Osteocyte (in vitro differentiated cells): ENCODE data around the gene GLIS2. TPM values are rescaled to one million over a fixed set of nuclear protein-coding genes. Genes with fewer than 3 reads are reported as not detected.

Experiments used
- DNase-seq: peaks from one replicate; pipeline ENCODE4 v3.0.0; 2021; ENCODE audit warnings: mixed read lengths; ENCODE audit not compliant: unreplicated experiment; ENCODE audit errors: extremely low spot score
- H3K27ac Mint-ChIP-seq: one replicate; pipeline ENCODE4 v1.8.0; 2021; ENCODE audit warnings: mild to moderate bottlenecking, mixed read lengths; ENCODE audit not compliant: unreplicated experiment
- H3K27me3 Mint-ChIP-seq: one replicate; pipeline ENCODE4 v1.8.0; 2021; ENCODE audit warnings: mixed read lengths; ENCODE audit not compliant: unreplicated experiment
- H3K36me3 Mint-ChIP-seq: one replicate; pipeline ENCODE4 v1.8.0; 2021; ENCODE audit warnings: mixed read lengths; ENCODE audit not compliant: unreplicated experiment
- H3K4me1 Mint-ChIP-seq: one replicate; pipeline ENCODE4 v1.8.0; 2021; ENCODE audit warnings: mixed read lengths; ENCODE audit not compliant: unreplicated experiment
- H3K4me3 Mint-ChIP-seq: one replicate; pipeline ENCODE4 v1.8.0; 2021; ENCODE audit warnings: mild to moderate bottlenecking, moderate library complexity, mixed read lengths; ENCODE audit not compliant: unreplicated experiment
- H3K9me3 Mint-ChIP-seq: one replicate; pipeline ENCODE4 v1.8.0; 2021; ENCODE audit warnings: mixed read lengths; ENCODE audit not compliant: unreplicated experiment
- CTCF ChIP-seq: fragments of 200-600 bp; sonication (generic); IDR thresholded peaks from 2 replicates; pipeline ENCODE4 v1.5.0; 2021; ENCODE audit warnings: antibody characterized with exemption, mild to moderate bottlenecking, moderate library complexity
- total RNA-seq: library from RNA; stranded (reverse); gene quantifications from 2 replicates; pipeline ENCODE4 v1.2.1, GENCODE V29; 2021

GLIS2 gene
- total RNA-seq, 1 donor from 2014 or later: 59.9 TPM

GRCh38 chr16:4323071-4323844, 7.4 kb downstream of the GLIS2 start:
- H3K36me3 Mint-ChIP-seq: no peaks in the 10 kb centered on the region
- H3K9me3 Mint-ChIP-seq: no peaks in the 10 kb centered on the region
- peak overlapping the region; percentile 70 for H3K27ac Mint-ChIP-seq
- no peak for DNase-seq
- H3K4me3 Mint-ChIP-seq: no peak overlapping the region
- peaks cover 60% of the 10 kb centered on the region for H3K4me1 Mint-ChIP-seq
- no peaks in the 10 kb centered on the region for H3K27me3 Mint-ChIP-seq
- TF ChIP-seq CTCF: no peak

DNA sequence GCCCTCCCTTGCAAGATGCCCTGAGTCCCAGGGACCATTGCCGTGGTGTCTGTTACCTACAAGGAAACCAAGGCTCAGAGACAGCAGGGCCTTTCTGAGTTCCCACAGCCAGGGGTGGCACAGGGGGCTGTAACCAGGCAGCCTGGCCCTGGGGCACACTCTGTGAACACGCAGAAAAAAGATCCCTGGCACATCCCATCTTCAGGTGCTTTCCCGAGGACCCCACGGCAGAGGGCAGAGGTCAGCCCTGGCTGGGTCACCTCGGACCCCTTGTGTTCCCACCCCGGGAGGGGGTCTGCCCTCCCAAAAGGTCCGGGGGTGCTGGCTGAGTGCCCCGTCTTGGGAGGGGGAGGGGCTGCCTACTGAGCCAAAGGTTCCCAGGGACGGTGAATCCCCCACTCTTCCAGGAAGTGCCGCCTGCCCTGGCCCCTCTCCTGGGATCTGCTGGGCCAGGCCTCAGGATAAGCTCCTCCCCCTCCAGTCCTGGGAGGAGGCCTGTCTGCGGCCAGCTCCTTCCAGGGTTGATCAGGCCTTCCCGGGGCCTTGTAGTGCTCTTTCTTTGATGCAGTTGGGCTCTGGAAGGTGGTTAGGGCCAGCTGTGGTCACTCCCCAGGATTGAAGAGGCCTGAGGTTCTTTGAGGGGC, 8.1 kb downstream of the GLIS2 start:
- DNase-seq: no peak
- Mint-ChIP-seq H3K4me1 (peaks cover 59% of the 10 kb centered on the region), H3K27ac (peak overlapping the region; percentile 70), H3K36me3 (no peaks in the 10 kb centered on the region), H3K4me3 (peak overlapping the region; percentile 40), H3K9me3 (no peaks in the 10 kb centered on the region), H3K27me3 (no peaks in the 10 kb centered on the region)
- TF ChIP-seq CTCF: no peak

- H3K9me3 Mint-ChIP-seq: no peaks in the 10 kb centered on the region
- H3K27me3 Mint-ChIP-seq: no peaks in the 10 kb centered on the region
- peak overlapping the region; percentile 70 for H3K27ac Mint-ChIP-seq
- no peaks in the 10 kb centered on the region for H3K36me3 Mint-ChIP-seq
- peak overlapping the region; percentile 40 for H3K4me3 Mint-ChIP-seq
- no peak for DNase-seq
- peaks cover 57% of the 10 kb centered on the region for H3K4me1 Mint-ChIP-seq
- no peak for TF ChIP-seq CTCF
Measured at GRCh38 chr16:4324492-4325252, 8.8 kb downstream of the GLIS2 start.

- no peak for DNase-seq
- TF ChIP-seq CTCF: no peak
- Mint-ChIP-seq H3K27ac (no peak overlapping the region), H3K4me1 (peaks cover 56% of the 10 kb centered on the region), H3K9me3 (no peaks in the 10 kb centered on the region), H3K4me3 (no peak overlapping the region), H3K36me3 (no peaks in the 10 kb centered on the region), H3K27me3 (no peaks in the 10 kb centered on the region)
Measured at GRCh38 chr16:4325253-4325758, 9.4 kb downstream of the GLIS2 start.
